Stimulated activated CD4-positive, alpha-beta T cell treated with anti-CD3 and anti-CD28 coated beads, Interleukin-15, amount 100 ng/mL, for 1 hour (primary cell): ENCODE results near the gene RCC2.
"Not testable (repeated sequence)": the region's sequence is repeated elsewhere in the genome, so short reads cannot be mapped to it uniquely, and the experiment has no call there.

Experiments used
- DNase-seq, 2 donors: peaks; one replicate each; pipeline ENCODE4 v3.0.0-alpha.2; 2020; ENCODE audit warnings: low read depth in 1 of 2, low spot score in 1 of 2

RCC2 gene

DNA sequence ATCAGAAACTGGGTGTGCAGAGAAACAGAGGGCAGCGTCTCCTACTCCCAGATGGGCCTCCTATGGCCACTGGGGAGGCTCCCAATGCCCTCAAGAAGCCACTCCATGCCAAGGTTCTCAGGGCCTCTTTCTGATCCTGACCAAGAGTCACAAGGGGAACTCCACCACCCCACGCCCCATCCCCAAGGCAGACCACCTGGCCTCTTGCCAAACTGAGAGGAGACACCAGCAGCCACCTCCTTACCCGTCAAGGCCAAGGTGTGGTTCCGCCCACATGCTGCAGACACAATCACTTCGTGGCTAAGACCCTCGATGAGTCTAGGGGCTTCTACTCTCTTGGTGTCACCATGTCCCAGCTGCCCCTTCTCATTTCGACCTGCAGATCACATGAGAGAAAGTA, 17.0 kb downstream of the RCC2 start:
- no peak for DNase-seq

DNA sequence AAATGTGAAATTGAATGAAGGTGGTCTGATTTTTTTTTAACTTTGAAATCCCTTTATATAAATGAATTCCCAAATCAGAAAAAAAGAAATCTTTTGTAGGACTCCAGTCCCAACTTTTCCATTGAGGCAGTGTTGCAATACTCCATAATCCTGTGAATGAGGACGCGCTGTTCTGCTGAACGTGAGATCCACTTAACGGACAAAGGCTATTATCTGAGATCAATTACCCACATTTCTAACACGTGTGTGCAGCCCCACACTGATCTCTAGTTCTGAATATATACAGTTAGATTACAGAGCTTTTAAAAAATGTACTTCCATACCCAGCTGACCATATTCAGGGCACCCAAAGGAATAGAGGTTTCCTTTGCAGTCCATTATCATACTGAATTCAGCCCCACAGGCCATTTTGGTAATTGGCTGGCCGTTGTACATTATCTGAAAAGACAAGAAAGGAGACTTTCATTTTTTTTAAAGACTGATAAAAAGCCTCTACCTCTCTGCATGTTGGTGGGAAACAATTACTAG, 19.0 kb downstream of the RCC2 start:
- DNase-seq: no peak

DNA sequence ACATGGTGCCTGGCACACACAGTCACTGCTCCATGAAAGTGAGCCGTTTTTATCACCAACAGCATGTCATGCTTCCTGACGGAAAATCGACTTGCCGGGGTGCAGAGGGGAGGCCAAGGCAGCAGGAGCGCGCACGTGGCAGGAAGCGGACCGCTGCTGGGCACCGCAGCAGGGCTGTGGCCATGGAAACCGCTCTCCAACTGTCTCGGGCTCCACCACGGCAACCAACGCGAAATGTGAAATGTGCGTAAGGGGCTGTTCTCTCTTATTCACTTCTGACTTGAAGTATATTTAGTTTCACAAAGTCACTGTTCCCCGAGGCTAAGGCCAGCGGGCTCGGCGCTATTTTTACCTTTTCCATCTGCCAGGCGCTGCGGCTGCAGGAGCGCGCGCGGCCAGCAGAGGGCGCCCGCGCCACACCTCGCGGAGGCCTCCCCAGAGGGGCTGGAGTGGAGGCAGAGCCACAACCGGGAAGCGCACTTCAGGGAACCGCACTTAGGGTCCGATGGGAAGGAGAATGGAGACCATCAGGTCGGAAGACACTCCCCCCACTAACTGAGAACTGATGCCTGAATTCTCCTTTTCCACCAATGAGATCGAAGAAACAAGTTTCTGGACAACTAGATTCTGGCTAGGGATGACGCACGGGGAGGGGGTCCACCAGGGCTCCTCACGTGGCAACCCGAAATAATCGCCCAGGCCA, 19.7 kb downstream of the RCC2 start:
- DNase-seq: peak; percentile 55 to 59

DNA sequence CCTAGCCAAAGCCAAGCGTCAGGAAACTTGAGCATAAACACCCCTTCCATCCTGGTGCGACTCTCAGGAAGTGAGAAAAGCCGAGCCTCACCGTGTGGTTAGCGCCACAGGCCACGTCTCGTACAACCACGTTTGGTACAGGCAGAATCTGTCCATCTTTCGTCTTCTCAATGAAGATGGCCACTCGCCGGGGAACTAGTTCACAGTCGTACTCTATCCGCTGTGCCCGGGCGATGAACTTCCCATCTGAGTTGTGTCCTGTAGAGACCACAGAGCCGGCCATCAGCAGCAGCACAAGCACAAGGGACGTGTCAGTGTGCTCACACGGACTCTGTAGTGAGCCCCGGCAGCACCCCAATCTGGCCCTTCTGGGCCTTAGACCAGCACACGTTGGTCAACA, 23.1 kb downstream of the RCC2 start:
- no peak for DNase-seq

DNA sequence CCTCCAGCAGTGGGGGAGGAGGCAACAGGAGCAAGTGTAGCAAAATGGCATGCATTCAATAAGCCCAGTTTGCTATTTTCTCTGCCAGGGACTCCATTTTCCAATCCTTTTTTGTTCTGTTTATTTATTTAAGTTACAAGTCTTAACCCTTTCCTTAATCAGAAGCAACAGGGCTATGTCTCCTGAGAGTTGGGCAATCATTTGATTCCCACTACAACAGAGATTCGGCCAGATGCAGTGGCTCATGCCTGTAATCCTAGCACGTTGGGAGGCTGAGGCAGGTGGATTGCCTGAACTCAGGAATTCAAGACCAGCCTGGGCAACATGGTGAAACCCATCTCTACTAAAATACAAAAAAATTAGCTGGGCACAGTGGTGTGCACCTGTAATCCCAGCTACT, 25.5 kb downstream of the RCC2 start:
- no peak for DNase-seq

DNA sequence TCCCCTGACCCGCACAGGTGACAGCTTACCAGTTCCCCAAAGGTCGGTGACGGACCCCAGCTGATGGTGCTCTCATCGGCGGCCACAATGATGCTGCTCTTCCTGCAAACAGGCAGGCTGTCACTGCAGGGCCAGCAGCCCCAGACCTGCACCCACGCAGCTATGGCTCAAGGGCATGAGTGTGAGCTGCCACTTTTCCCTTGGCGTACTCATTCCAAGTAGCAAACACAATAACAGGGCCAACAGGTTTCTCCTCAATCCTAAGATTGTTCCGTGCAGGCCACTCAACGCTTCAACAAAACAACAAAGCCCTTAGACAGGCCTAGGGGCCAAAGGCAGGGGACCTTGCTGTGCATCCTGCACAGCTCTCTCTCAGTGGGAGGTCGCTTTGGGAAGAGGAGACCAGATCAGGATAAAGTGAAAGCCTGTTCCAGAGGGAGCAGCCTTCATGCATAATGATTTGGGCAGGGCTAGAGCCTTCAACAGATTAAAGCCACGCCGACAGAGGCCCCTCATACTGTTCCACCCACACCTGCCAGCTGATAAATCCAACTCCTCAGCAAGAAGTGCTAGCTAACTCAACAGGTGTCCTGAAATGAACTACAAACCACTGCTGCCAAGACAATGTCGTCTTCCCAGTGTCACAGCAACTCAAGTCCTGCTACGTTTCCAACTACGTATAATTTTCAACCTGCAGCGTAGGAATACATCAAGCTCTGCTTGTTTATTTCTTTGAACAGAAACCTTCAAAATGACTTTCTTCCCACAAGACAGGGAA, 27.2 kb downstream of the RCC2 start:
- DNase-seq: no peak

DNA sequence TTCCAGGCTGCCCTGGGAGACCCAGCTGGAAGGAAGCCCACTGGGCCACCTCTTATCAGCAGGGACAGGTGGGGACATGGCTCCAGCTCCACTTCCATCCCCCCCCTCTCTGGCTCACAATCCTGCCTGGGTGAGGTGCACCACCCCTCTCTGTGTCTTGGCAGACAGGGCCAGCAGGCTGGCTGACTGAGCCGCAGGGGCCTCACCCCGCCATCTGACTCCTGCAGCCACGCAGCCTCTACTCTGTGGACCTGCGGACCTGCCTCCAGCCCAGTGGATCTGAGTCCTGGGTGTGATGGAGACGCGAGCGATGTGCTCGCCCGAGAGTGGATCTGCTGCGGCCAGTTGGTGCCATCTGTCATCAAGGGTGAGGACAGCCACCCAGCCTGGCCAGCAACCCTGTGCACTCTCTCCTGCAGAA, 30.1 kb downstream of the RCC2 start:
- no peak for DNase-seq

DNA sequence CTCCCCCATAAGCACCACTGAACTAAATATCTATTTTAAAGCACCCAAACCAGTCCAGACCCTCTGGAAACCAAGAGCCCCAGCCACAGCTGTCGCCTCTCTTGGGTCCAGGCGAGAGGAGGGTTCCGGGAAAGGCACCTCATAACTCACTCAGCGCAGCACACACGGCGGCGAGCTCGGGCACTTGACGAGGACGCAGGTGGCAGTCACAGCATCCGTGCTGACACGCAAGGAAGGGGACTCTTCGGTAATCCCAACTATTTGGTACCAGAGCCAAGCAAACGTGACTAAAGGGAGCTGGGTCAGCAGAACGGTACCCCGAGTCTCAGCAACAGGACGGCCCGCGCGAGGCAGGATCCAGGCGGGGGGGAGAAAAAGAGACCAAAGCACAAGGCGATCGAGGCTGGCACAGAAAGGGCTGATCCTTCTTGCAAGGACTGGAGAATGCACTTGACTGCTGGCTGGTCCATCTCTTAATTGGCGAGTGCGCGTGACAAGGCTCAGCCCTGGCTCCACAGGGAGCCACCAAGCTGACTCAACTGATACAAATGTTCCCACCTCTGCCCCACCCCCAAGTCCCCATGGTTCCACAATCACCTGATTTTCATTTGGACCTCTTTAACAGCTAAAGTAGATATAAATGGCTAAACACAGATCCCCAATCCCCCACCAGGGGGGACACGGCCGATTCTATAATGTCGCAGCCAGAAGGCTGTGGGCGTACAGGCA, 31.5 kb downstream of the RCC2 start:
- not testable (repeated sequence) for DNase-seq

DNA sequence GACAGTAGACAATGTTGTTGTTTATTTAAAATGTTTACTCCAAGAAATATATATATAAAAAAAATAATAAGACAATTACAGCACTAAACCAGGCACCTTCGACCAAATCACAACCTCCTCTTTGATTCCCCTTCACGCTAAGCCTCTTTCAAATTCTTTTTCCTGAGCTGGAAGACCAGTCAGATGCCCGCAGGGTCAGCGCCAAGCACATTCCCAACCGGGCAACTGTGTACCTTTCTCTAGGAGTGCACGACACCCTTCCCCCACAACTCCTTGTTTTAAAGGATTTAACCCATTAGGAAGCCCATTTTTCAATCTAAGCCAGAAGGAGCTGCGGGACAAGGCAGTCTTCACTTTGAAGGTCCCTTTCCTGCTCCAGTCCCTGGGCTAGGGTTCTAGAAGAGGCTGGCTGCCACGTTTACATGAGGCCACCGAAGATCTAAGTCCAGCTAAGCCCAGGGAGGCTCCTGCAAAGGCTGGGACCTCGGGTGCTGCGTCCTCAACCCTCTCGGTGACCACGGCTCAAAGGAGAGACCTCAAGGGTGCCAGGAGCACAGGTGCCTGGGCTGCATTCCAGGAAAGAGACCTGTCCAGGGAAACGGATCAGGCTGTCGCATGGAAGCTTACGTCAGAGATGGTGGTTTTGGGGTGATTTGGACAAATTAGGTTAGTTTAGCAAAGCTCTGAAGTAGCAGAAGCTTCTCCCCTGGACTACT, 32.6 kb downstream of the RCC2 start:
- not testable (repeated sequence) for DNase-seq

DNA sequence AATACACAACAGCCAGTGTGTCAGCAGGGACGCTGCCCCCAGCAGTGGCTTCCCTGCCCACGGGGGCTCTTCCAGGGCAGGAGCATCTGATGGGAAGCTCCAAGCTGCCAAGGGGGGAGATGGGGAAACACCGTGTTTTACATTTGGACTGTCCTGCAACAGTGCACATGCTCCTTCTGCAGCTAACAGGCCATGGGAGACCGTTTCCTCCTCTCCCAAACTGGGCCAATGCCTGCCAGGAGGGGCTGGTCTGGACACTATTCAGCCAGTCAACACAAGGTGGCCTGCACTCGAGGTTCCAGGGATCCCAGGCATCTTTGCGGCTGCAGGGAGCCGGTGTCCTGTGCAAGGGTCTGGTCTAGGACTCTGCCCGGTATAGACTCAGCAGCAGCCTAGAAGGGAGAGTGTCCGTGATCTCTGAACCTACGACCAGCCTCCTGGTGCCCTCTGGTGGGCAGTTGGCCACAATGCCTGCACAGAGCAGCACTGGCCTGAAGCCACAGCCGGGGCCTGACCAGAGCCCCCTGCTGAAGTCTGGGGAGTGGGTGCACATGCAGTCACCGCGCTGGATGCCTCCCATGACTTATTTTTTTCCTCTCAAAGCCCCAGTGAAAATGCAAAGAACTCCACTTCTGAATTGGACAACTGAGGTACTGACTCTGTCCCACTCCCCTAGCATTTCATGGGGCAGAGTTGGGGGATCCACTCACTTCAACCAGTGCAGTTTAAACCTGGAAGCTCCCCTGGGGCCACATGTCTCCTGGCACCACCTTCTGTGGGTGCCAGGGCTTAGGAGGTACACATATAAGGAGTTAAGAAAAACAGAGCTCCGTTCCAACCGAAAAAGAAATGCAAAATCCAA, 33.3 kb downstream of the RCC2 start:
- peak in 1 of 2 donors; percentile 22 for DNase-seq

DNA sequence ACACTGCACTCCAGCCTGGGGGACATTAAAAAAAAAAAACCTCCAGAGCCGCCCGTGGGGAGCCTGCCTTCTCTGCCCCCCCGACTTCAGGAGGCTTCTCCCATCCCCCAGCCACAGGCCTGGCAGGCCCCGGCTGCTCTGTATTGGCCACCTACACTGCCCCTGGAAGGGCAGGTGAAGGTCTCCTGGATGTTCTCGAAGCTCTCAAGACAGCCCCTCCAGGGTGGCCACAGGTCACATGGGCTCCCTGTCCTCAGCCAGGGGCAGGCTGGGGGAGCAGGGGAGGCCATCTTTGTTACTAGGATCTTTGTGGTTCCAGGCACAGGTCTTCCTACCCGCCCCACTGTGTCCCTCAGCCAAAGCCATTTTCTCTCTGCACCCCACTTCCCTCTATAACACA, 34.7 kb downstream of the RCC2 start:
- no peak for DNase-seq

DNA sequence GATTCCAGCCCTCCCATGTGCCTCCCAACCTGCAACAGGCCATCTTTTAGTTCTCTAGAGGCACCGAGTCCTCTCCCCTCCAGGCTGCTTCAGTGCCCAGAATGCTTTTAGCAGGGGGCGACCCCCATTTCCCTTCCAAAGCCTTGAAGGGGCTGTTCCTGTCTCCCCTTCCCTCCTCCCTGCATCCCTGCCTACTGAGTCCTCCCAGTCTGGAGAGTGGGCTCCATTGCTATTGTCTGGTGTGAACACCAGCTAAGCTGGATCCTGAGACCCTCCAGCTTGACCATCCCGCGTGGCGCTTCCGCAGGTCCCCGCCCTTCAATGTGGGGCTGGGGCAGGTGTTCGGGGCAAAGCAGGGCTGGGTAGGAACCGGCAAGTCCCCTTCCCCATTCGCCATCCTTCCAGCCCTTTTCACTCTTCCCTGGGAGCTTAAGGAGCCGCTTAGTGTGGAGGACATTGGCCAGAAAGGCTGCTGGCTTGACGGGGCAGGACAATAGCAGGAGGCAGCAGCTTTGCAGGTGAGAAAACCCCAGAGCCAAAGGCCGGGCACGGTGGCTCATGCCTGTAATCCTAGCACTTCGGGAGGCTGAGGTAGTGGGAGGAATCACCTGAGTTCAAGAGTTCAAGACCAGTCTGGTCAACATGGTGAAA, 35.3 kb downstream of the RCC2 start:
- DNase-seq: no peak

DNA sequence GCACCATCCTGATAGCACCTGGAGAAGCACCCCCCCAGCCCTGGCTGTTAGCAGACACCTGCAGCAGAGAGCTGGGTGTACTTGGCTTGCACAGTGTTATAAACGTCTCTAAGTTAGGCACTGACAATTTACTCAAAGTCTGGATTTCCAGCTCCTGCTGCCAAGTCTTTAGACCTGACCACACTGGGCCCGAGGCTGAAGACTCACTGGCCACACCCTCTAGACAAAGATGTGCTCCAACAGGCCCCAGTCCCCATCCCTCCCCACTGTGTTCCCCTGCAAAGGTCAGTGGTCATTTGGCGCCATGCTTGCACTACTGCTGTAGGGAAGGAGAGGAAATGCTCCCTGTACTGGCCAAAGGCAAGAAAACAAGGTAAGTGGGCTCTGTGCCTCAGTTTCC, 36.4 kb downstream of the RCC2 start:
- DNase-seq: no peak

DNA sequence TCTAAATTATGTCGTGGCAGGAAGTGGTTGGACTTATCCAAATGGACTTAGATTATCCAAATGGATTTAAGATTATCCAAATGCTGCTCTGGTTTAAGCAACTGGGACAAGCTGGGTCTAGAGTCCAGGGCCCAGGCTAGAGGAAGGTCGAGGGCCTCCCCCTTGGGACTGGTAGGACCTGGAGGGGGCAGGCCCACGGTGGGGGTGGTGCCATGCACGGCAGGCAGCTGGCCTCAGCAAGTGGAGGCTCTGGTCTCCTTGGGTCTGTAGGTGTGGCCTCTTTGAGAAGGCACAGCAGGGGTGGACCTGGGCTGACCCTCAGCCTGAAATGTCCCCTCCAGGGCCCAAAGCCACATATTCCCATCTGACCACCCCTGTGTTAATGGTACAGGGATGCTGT, 37.6 kb downstream of the RCC2 start:
- DNase-seq: no peak

DNA sequence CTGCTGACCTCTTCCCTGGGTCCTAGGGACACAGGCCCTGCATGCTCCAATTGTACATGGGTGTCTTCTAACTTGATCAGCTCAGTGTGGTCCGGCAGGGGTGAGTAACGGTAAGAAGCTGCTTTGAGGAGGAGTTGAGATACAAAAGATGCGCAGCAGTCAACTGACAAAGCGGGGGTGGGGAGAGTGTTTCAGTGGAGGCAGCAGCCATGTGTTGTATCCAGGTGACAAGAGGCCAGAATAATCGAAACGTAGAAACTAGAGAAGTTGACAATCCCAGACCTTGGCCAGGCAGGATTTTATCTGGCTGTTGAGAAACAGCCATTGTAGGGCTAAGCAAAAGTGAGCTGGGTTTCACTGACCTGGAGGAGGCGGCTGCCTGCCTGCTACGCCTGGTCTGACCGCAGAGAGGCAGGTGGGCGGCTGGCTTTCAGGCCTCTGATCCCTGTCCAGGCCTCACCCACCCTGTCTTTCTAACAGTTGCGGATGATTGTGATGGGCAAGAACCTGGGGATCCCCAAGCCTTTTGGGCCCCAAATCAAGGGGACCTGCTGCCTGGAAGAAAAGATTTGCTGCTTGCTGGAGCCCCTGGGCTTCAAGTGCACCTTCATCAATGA, 38.6 kb downstream of the RCC2 start:
- DNase-seq: no peak

DNA sequence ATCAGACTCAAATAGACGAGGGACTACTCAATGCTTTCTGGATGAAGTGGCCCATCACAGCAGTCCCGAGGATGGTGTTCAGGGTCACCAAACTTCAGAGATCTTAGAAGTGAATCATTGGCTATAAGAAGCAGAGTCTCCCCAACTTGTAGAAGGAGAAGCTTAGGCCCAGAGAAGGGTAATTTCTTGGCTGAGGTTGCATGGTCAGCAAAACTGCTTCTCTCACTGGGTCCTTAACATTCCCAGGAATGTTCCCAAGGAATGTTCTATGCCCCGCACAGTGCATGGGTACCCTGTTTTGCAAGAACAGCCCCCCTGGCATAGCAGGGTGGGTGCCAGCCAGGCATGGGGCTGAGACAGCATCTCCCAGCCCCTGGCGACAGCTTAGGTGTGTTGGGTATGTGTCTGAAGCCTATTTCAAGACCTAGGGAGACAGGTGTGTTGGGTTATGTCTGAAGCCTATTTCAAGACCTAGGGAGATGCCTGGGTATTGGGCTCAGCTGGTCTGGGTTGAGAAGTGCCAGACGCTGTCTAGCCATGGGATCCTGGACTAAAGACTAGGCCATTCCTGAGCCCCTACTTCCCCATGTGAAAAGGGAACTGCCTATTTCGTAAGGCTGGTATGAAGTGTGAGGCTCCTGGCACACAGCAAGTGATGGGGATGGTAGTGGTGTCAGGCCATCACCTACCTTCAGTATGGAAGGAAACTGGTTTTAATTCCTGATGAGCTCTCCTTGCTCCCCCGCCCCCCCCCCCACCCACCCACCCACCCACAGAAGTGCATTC, 41.4 kb downstream of the RCC2 start:
- DNase-seq: no peak

DNA sequence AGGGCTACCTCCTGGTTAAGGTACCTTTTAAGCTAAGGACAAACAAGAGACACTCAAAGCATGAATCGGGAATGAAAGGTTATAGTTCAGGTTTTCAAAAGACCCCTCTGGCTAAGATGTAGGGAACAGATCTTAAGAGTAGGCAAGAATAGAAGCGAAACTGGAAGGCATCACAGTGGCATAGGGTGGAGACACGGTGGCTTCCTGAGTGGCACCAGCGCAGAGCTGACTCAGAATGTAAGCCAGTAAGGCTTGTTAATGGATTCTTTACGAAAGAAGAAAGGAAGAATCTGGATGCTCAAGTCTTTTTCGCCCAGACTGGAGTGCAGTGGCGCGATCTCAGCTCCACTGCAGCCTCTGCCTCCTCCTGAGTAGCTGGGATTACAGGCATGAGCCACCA, 46.2 kb downstream of the RCC2 start:
- no peak for DNase-seq

DNA sequence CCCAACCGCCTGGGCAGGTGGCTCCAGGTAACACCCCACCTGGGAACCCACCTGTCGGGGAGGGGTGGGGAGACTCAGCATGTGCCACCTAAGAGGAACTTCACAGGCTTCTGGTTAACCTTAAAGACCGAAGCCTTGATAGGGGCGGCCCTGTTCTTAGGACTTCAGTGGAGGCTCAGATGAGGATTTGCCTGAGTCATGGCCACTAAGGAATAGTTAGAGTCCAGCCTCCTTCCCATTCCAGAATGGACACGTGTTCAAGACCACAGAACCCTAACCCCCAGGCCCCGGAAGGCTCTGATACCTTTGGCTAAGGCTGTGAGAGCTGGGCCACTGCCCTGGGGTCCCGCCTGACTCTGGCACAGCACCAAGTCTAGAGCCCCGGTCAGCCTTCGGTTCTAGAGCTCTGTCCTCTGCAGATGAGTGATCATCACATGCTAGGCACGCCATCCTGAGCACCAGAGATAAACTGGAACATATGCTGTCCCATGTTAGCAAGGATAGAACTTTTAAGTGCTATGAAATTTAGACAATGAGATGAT, 47.2 kb downstream of the RCC2 start:
- no peak for DNase-seq
